ENCODE measurements around the gene KRT12. TPM values are rescaled to one million over a fixed set of nuclear protein-coding genes. Genes with fewer than 3 reads are reported as not detected.
A peak's percentile ranks its signal among the peaks of the same experiment; 100 is the strongest.

Gene KRT12
- polyA plus RNA-seq, 2 of the 4 experiments (the other 2 are of a cell fraction) = not detected

DNA sequence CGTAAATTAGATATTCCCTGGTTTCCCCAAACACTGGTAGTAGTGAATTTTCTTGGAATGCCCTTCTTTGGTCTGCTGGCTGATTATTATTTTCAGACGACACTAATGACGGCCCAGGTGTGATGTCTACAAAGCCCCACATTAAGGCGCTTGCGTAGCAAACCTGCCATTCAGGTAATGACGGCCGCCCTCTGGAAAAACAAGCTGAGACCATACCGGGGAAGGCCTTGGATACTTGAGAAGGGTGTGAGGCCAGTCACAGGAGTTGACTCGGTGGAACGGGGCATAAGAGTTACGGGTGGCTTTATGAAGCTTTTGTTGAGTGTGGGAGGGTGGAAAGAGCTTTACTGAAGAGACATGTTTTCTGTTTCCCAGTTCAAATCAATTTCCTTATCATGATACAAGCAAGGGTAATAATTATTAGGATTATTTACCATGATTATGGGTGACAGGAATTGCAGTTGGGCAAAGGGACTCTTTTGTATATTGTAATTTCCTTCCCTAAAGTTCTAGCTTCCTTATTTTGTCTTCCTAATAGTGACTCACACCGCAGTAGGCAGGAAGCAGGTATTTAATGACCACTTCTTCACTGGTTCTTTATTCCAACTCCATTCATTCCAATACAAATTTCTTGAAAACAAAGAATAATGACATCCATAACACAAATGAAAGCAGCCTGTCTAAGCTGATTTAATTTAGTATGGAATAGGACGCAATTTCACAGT lies 45.6 kb upstream of the KRT12 start:
- POLR2A ChIA-PET = no interaction called here
- no peak overlapping the region for H3K4me2 ChIP-seq
- no peak for ATAC-seq
- CTCF ChIA-PET = interaction anchor here (0.5 to 13.1 kb wide), 11 partner anchors 8 to 781 kb away, joined by 3 to 246 read pairs (median 5); no protein-coding TSS in a partner anchor
- H3K4me1 ChIP-seq = peaks cover 45% of the 10 kb centered on the region
- no peak overlapping the region for H3K4me3 ChIP-seq
- DNase-seq (ENCODE audit: low read depth in 1 of 2, low spot score in 1 of 2) = no peak
- FAIRE-seq = no peak
- no peaks in the 10 kb centered on the region for H3K9me3 ChIP-seq
- TF ChIP-seq ESRRA (IDR thresholded peaks at IDR 0.05; ENCODE audit: borderline replicate concordance, low read length) (no peak), ZFP36 (IDR thresholded peaks at IDR 0.05; ENCODE audit: borderline replicate concordance, partially characterized antibody) (no peak), FOSL2 (IDR thresholded peaks at IDR 0.05) (no peak), FOSL2 (CRISPR knock-in tag; IDR thresholded peaks at IDR 0.05) (no peak)
- peak overlapping the region in 1 of 2 experiments; percentile 55; a peak in 3 of 6 replicates for H3K27ac ChIP-seq
- WGBS (ENCODE audit: missing lambda C conversion rate) = 92% methylated on average over 13 of the region's 13 CpGs

- Histone ChIP-seq H3K4me2 (peak overlapping the region; percentile 68; the same call in 1 of the 3 replicates), H3K4me3 (no peak overlapping the region), H3K9me3 (no peaks in the 10 kb centered on the region), H3K4me1 (peaks cover 35% of the 10 kb centered on the region), H3K27ac (peak overlapping the region; percentile 55 to 62; a peak in 4 of 6 replicates)
- ChIA-PET CTCF (interaction anchor here (0.7 to 13.1 kb wide), 25 partner anchors 8 to 757 kb away, joined by 3 to 246 read pairs (median 4); partner anchors contain the start of gene KRTAP2-3), POLR2A (no interaction called here)
- WGBS (ENCODE audit: missing lambda C conversion rate) = 83% methylated on average over 3 of the region's 3 CpGs
- TF ChIP-seq CBX2 (IDR thresholded peaks at IDR 0.05; ENCODE audit: borderline replicate concordance, low read depth) (no peak), CHD2 (IDR thresholded peaks at IDR 0.05; ENCODE audit: low read length, partially characterized antibody) (no peak), MYC (IDR thresholded peaks at IDR 0.05; ENCODE audit: borderline replicate concordance, low read length) (no peak), FOXS1 (CRISPR knock-in tag; IDR thresholded peaks at IDR 0.05) (no peak), RAD21 (conservative IDR thresholded peaks at IDR 0.05 in 1 of 2, IDR thresholded peaks at IDR 0.05 in 1 of 2) (no peak; a peak in 1 of 5 replicates), POLR2AphosphoS2 (conservative IDR thresholded peaks at IDR 0.05; ENCODE audit: low read length) (no peak)
- TF ChIP-seq, protein P1, sequence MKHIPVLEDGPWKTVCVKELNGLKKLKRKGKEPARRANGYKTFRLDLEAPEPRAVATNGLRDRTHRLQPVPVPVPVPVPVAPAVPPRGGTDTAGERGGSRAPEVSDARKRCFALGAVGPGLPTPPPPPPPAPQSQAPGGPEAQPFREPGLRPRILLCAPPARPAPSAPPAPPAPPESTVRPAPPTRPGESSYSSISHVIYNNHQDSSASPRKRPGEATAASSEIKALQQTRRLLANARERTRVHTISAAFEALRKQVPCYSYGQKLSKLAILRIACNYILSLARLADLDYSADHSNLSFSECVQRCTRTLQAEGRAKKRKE (CRISPR knock-in tag; IDR thresholded peaks at IDR 0.05; ENCODE audit: low read depth) = no peak
- TF ChIP-seq, protein P2, sequence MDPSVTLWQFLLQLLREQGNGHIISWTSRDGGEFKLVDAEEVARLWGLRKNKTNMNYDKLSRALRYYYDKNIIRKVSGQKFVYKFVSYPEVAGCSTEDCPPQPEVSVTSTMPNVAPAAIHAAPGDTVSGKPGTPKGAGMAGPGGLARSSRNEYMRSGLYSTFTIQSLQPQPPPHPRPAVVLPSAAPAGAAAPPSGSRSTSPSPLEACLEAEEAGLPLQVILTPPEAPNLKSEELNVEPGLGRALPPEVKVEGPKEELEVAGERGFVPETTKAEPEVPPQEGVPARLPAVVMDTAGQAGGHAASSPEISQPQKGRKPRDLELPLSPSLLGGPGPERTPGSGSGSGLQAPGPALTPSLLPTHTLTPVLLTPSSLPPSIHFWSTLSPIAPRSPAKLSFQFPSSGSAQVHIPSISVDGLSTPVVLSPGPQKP (IDR thresholded peaks at IDR 0.05; ENCODE audit: low read depth, low read length) = no peak
- TF ChIP-seq, protein P3, sequence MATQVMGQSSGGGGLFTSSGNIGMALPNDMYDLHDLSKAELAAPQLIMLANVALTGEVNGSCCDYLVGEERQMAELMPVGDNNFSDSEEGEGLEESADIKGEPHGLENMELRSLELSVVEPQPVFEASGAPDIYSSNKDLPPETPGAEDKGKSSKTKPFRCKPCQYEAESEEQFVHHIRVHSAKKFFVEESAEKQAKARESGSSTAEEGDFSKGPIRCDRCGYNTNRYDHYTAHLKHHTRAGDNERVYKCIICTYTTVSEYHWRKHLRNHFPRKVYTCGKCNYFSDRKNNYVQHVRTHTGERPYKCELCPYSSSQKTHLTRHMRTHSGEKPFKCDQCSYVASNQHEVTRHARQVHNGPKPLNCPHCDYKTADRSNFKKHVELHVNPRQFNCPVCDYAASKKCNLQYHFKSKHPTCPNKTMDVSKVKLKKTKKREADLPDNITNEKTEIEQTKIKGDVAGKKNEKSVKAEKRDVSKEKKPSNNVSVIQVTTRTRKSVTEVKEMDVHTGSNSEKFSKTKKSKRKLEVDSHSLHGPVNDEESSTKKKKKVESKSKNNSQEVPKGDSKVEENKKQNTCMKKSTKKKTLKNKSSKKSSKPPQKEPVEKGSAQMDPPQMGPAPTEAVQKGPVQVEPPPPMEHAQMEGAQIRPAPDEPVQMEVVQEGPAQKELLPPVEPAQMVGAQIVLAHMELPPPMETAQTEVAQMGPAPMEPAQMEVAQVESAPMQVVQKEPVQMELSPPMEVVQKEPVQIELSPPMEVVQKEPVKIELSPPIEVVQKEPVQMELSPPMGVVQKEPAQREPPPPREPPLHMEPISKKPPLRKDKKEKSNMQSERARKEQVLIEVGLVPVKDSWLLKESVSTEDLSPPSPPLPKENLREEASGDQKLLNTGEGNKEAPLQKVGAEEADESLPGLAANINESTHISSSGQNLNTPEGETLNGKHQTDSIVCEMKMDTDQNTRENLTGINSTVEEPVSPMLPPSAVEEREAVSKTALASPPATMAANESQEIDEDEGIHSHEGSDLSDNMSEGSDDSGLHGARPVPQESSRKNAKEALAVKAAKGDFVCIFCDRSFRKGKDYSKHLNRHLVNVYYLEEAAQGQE (IDR thresholded peaks at IDR 0.05) = no peak
- ATAC-seq (no peak), DNase-seq (ENCODE audit: low read depth in 1 of 2, low spot score in 1 of 2) (no peak), FAIRE-seq (no peak)
Observed at GRCh38 chr17:40910441-40910841, 43.4 kb upstream of the KRT12 start.

- CTCF ChIA-PET = interaction anchor here (0.6 to 13.1 kb wide), 53 partner anchors 8 to 758 kb away, joined by 3 to 246 read pairs (median 4); partner anchors contain the start of genes KRTAP16-1 and KRTAP2-3
- 45% methylated on average over 4 of the region's 4 CpGs for WGBS (ENCODE audit: missing lambda C conversion rate)
- POLR2A ChIA-PET = no interaction called here
- Histone ChIP-seq H3K27ac (peak overlapping the region; percentile 55 to 62), H3K4me3 (no peak overlapping the region), H3K4me2 (peak overlapping the region; percentile 68), H3K9me3 (no peaks in the 10 kb centered on the region), H3K4me1 (peaks cover 31% of the 10 kb centered on the region)
- no peak for DNase-seq (ENCODE audit: low read depth in 1 of 2, low spot score in 1 of 2)
- FAIRE-seq = no peak
- ATAC-seq = peak; percentile 27 to 48; a peak in 4 of 6 replicates
- TF ChIP-seq HMGXB4 (CRISPR knock-in tag; IDR thresholded peaks at IDR 0.05; ENCODE audit: borderline replicate concordance) = no peak
- TF ChIP-seq CEBPB (IDR thresholded peaks at IDR 0.05) = peak; percentile 54 to 69; a peak in 3 of 4 replicates
Observed at GRCh38 chr17:40909755-40910154, 42.7 kb upstream of the KRT12 start.
